BLaER1 treated with 17β-estradiol and CSF1 and Interleukin-3, amounts not matched to agents 10 nM and 100 nM (cell line): ENCODE results near the gene TENM4.

Experiments
- H3K27ac ChIP-seq, 11 experiments: shearing (Covaris generic); formaldehyde crosslinking; 2 replicates each; pipeline ENCODE4 v1.8.1; 2022
- H3K27me3 ChIP-seq, 11 experiments: shearing (Covaris generic); formaldehyde crosslinking; 2 replicates each; pipeline ENCODE4 v1.8.1; 2022
- H3K36me3 ChIP-seq, 11 experiments: shearing (Covaris generic); formaldehyde crosslinking; 2 replicates each; pipeline ENCODE4 v1.8.1; 2022
- H3K4me1 ChIP-seq, 10 experiments: shearing (Covaris generic); formaldehyde crosslinking; 2 replicates each; pipeline ENCODE4 v1.8.1; 2022
- H3K4me2 ChIP-seq, 11 experiments: shearing (Covaris generic); formaldehyde crosslinking; 2 replicates each; pipeline ENCODE4 v1.8.1; 2022
- H3K4me3 ChIP-seq, 10 experiments: shearing (Covaris generic); formaldehyde crosslinking; 2 replicates each; pipeline ENCODE4 v1.8.1; 2022
- H3K9ac ChIP-seq, 11 experiments: shearing (Covaris generic); formaldehyde crosslinking; 2 replicates each; pipeline ENCODE4 v1.8.1; 2022
- H3K9me3 ChIP-seq, 11 experiments: shearing (Covaris generic); formaldehyde crosslinking; replicated peaks in 1 of 11; 2 replicates each; pipeline ENCODE4 v1.8.1; 2022
- H4K20me1 ChIP-seq, 11 experiments: shearing (Covaris generic); formaldehyde crosslinking; 2 replicates each; pipeline ENCODE4 v1.8.1; 2022
- Cebpa-rat ChIP-seq, 11 experiments: shearing (Covaris generic); IDR thresholded peaks; 2 replicates each; pipeline ENCODE4 v1.8.1; 2022

TENM4 gene

DNA sequence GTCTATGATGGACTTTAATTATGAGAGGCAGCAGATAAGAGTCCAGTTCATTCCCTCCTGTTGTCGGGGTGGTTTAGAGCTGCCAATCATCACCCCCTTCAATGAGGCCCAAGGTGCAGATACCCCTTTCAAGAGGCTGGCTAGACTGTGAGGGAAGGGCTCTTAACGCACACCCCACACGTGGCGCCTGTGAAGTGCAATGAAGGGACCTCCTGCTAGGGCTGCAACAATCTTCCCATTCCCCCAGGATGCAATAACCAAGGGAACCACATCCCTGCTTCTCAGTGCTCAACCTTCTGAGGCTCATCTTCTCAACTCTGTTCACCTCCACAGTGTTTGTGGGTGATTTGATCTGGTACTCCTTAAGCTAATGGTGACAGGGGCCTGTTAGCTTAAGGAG lies 19.0 kb downstream of the TENM4 start:
- Histone ChIP-seq H3K27ac (no peak overlapping the region), H3K9ac (no peak overlapping the region), H3K9me3 (peaks cover 0 to 6% (median 0%) of the 10 kb centered on the region in 11 experiments; a peak in 5 of 22 replicates), H3K4me2 (no peak overlapping the region), H3K36me3 (peaks cover 0 to 18% (median 0%) of the 10 kb centered on the region in 11 experiments; a peak in 4 of 22 replicates), H3K27me3 (no peaks in the 10 kb centered on the region; a peak in 1 of 22 replicates), H3K4me3 (no peak overlapping the region), H3K4me1 (peaks cover 0 to 5% (median 0%) of the 10 kb centered on the region in 10 experiments; a peak in 3 of 20 replicates), H4K20me1 (peaks cover 0 to 14% (median 0%) of the 10 kb centered on the region in 11 experiments; a peak in 3 of 22 replicates)
- TF ChIP-seq Cebpa-rat (IDR thresholded peaks at IDR 0.05): no peak

DNA sequence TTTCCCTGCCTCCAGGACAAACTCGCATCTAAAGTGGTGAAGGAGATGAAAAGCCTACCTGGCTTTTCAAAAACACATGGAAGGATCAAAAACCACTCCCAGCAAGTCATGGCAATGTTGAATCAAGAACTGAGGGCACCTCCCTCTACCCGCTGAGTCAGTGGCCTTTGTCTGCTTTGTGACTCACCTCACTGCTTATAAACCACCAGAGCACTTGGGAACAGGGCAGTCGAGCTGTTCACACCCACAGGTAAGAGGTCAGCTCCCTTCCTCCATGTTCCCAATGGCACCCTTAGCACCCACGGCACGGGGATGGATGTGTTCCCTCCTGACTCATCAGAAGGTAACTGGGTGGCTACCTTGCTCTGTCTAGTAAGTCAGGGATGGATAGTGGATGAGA lies 21.7 kb downstream of the TENM4 start:
- no peak overlapping the region; a peak in 1 of 22 replicates for H3K4me2 ChIP-seq
- no peak for TF ChIP-seq Cebpa-rat (IDR thresholded peaks at IDR 0.05)

DNA sequence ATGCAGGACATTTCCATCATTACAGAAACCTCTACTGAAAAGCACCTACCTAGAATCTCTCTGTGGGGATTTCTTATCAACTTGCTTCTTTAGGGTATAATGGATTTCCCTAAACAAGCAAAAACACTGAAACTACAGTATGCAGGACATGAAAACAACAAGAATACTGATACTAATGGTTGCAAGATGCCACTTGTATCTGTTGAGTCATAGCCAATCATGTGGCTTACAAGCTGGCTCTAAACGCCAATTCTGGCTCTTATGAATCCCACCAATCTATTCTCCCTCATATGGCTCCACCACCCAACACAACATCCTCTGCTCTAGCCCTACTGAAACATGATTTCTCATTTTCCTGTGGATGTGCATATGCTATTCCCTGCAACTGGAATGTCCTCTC lies 22.6 kb downstream of the TENM4 start:
- H4K20me1 ChIP-seq: peaks cover 0 to 14% (median 0%) of the 10 kb centered on the region in 11 experiments; a peak in 4 of 22 replicates
- no peak overlapping the region for H3K4me2 ChIP-seq
- H3K4me1 ChIP-seq: peaks cover 0 to 19% (median 4%) of the 10 kb centered on the region in 10 experiments; a peak in 11 of 20 replicates
- peaks cover 0 to 16% (median 0%) of the 10 kb centered on the region in 11 experiments; a peak in 3 of 22 replicates for H3K36me3 ChIP-seq
- no peak overlapping the region for H3K4me3 ChIP-seq
- no peak for TF ChIP-seq Cebpa-rat (IDR thresholded peaks at IDR 0.05)
- H3K27me3 ChIP-seq: peaks cover 0 to 2% (median 0%) of the 10 kb centered on the region in 11 experiments; a peak in 2 of 22 replicates
- peaks cover 0 to 17% (median 11%) of the 10 kb centered on the region in 11 experiments; a peak in 18 of 22 replicates for H3K9me3 ChIP-seq
- H3K27ac ChIP-seq: no peak overlapping the region
- no peak overlapping the region for H3K9ac ChIP-seq

More for the DNA sequence above, 21.7 kb downstream of the TENM4 start:
- peaks cover 0 to 13% (median 0%) of the 10 kb centered on the region in 11 experiments; a peak in 4 of 22 replicates for H4K20me1 ChIP-seq
- H3K4me3 ChIP-seq: no peak overlapping the region
- peaks cover 0 to 11% (median under 1%) of the 10 kb centered on the region in 10 experiments; a peak in 5 of 20 replicates for H3K4me1 ChIP-seq
- no peak overlapping the region for H3K27ac ChIP-seq
- no peak overlapping the region for H3K9ac ChIP-seq
- no peaks in the 10 kb centered on the region; a peak in 1 of 22 replicates for H3K27me3 ChIP-seq
- H3K9me3 ChIP-seq: peaks cover 0 to 17% (median 11%) of the 10 kb centered on the region in 11 experiments; a peak in 18 of 22 replicates
- peaks cover 0 to 16% (median 0%) of the 10 kb centered on the region in 11 experiments; a peak in 3 of 22 replicates for H3K36me3 ChIP-seq

DNA sequence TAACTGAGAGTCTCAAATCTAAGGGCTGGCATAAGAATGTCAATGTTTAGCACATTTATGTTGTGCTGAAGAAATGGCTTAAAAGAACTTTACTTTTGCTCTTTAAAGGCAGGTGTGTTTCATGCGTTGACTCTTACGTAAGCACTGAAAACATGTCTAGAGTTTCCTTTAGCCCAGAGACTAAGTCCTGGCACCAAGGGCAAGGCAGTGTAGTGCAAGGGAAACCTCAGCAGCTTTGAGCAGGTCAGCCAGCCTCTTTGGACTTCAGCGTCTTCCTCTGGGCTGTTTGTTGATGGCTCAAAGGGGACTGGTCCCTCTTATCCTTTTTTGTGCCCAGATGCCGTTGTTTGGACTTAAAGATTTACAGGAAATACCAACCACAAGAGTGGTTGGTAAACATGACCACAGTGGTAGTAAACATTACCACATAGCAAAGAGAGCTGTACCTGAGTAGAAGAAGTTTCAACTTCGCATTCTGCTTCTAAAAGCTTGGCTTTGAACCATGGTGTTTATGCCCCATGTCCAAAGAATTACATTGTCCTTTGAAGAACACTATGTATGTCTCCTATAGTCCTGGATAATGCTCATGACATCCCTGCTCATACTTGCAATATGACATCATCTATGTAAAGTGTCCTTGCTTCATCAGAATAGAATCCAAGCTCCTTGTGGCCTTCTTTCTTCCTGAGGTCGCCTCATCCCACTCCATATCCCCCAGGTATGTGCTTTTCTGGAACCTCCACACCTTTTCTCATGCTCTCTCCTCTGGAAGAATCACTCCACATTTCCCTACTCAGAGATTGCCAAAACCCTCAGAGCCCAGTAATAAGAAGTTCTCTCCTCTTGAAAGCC lies 23.5 kb downstream of the TENM4 start:
- peaks cover 0 to 27% (median 10%) of the 10 kb centered on the region in 10 experiments; a peak in 12 of 20 replicates for H3K4me1 ChIP-seq
- no peak overlapping the region for H3K9ac ChIP-seq
- peaks cover 0 to 15% (median 0%) of the 10 kb centered on the region in 11 experiments; a peak in 4 of 22 replicates for H4K20me1 ChIP-seq
- peaks cover 0 to 16% (median 0%) of the 10 kb centered on the region in 11 experiments; a peak in 3 of 22 replicates for H3K36me3 ChIP-seq
- no peak overlapping the region for H3K27ac ChIP-seq
- no peak overlapping the region for H3K4me2 ChIP-seq
- no peak overlapping the region for H3K4me3 ChIP-seq
- peaks cover 0 to 8% (median 0%) of the 10 kb centered on the region in 11 experiments; a peak in 2 of 22 replicates for H3K27me3 ChIP-seq
- TF ChIP-seq Cebpa-rat (IDR thresholded peaks at IDR 0.05): no peak
- H3K9me3 ChIP-seq: peaks cover 0 to 17% (median 11%) of the 10 kb centered on the region in 11 experiments; a peak in 18 of 22 replicates

DNA sequence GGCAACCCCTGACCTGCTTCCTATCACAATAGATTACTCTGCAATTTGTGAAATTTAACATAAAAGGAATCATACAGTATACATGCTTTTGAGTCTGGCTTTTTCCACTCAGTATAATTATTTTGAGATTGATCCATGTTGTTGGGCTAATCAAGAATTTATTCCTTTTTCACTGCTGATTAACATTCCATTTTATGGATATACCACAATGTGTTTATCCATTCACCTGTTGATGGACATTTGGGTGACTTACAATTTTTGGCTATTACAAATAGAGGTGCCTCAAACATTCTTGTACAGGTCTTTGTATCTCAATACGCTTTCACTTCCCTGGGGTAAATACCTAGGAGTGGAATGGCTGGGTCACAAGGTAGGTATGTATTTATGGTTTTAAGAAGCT lies 24.9 kb downstream of the TENM4 start:
- H3K27ac ChIP-seq: no peak overlapping the region
- H3K27me3 ChIP-seq: peaks cover 0 to 8% (median 0%) of the 10 kb centered on the region in 11 experiments; a peak in 2 of 22 replicates
- H3K4me1 ChIP-seq: peaks cover 0 to 38% (median 20%) of the 10 kb centered on the region in 10 experiments; a peak in 14 of 20 replicates
- H3K4me2 ChIP-seq: no peak overlapping the region
- H3K9me3 ChIP-seq: peaks cover 0 to 17% (median 11%) of the 10 kb centered on the region in 11 experiments; a peak in 18 of 22 replicates
- H3K36me3 ChIP-seq: peaks cover 0 to 16% (median 0%) of the 10 kb centered on the region in 11 experiments; a peak in 3 of 22 replicates
- no peak for TF ChIP-seq Cebpa-rat (IDR thresholded peaks at IDR 0.05)
- no peak overlapping the region for H3K4me3 ChIP-seq
- H3K9ac ChIP-seq: no peak overlapping the region
- H4K20me1 ChIP-seq: peaks cover 0 to 21% (median 0%) of the 10 kb centered on the region in 11 experiments; a peak in 6 of 22 replicates

DNA sequence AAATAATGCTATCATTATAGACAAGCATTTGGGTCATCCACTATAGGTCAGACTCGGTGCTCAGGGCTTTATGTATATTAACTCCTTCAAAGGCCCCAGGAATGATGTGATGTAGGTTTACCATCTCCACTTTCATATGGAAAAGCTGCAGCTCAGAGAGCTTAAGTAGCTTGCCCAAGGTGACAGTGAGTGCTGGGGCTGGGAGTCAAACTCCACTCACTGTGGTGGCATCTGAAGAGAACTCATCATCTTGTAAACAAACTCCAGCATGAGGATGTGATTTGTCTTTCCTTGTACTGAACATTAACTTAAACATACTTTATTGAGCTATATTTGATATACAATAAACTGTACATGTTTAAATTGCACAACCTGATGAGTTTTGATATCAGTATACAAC lies 25.4 kb downstream of the TENM4 start:
- H3K9me3 ChIP-seq: peaks cover 0 to 17% (median 11%) of the 10 kb centered on the region in 11 experiments; a peak in 18 of 22 replicates
- H4K20me1 ChIP-seq: peaks cover 0 to 21% (median 0%) of the 10 kb centered on the region in 11 experiments; a peak in 6 of 22 replicates
- no peak for TF ChIP-seq Cebpa-rat (IDR thresholded peaks at IDR 0.05)
- peaks cover 0 to 38% (median 20%) of the 10 kb centered on the region in 10 experiments; a peak in 14 of 20 replicates for H3K4me1 ChIP-seq
- H3K4me3 ChIP-seq: no peak overlapping the region
- H3K36me3 ChIP-seq: peaks cover 0 to 16% (median 0%) of the 10 kb centered on the region in 11 experiments; a peak in 3 of 22 replicates
- H3K4me2 ChIP-seq: no peak overlapping the region
- peaks cover 0 to 8% (median 0%) of the 10 kb centered on the region in 11 experiments; a peak in 1 of 22 replicates for H3K27me3 ChIP-seq
- no peak overlapping the region for H3K9ac ChIP-seq
- H3K27ac ChIP-seq: no peak overlapping the region

DNA sequence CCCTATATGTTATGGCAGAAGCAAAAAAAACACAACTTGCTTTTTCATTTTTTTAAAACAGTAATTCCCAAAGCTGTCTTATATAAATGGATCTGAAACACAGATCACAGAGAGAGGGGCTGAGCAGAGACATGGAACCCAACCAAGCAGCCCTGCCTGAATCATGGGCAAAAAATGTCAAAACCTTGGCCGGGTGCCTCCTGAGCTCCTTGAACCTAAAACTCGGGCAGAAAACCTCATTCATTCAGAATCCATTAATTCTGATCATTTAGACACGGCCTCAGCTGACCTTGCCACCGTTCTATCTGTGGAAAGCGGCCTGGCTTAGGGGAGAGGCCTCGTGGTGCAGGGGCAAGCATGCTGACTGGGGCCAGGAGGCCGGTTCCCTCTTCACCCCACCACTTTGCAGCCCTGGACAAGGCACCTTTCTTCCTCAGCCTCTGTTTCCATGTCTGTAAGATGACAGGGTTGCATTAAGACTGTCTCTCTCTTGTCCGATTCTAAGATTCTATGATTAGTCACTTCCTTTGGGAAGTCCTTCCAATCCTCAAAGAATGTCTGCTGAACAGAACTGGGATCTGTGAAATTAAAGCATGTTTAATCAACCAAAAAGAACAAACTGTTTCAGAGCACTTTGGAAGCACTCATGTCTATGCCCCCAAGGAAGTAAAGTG lies 26.0 kb downstream of the TENM4 start:
- H3K27ac ChIP-seq: no peak overlapping the region
- TF ChIP-seq Cebpa-rat (IDR thresholded peaks at IDR 0.05): no peak

DNA sequence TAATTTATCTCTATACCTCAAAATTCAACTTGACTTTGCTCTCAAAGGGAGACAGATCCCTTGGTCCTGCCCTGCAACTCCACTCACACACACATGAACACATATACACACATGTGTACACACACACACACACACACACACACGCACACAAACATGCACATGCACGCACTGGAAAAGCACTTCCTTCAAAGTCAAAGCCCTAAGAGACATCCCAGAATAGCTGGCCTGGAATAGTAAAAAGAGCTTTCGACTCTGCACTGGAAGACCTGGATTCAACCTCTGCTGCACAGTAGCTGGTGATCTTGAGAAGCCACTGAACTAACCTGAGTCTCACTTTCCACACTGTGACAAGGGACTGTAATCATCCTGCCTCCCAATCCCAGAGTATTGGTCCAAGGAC lies 26.8 kb downstream of the TENM4 start:
- H3K4me1 ChIP-seq: peaks cover 0 to 35% (median 18%) of the 10 kb centered on the region in 10 experiments; a peak in 14 of 20 replicates
- H3K27me3 ChIP-seq: peaks cover 0 to 8% (median 0%) of the 10 kb centered on the region in 11 experiments; a peak in 1 of 22 replicates
- H3K4me3 ChIP-seq: no peak overlapping the region
- no peak overlapping the region for H3K27ac ChIP-seq
- no peak overlapping the region for H3K9ac ChIP-seq
- H3K4me2 ChIP-seq: no peak overlapping the region; a peak in 4 of 22 replicates
- peaks cover 0 to 17% (median 11%) of the 10 kb centered on the region in 11 experiments; a peak in 18 of 22 replicates for H3K9me3 ChIP-seq
- peaks cover 0 to 21% (median 0%) of the 10 kb centered on the region in 11 experiments; a peak in 5 of 22 replicates for H4K20me1 ChIP-seq
- no peak for TF ChIP-seq Cebpa-rat (IDR thresholded peaks at IDR 0.05)
- peaks cover 0 to 16% (median 0%) of the 10 kb centered on the region in 11 experiments; a peak in 3 of 22 replicates for H3K36me3 ChIP-seq

More for the DNA sequence above, 26.0 kb downstream of the TENM4 start:
- H3K27me3 ChIP-seq: peaks cover 0 to 8% (median 0%) of the 10 kb centered on the region in 11 experiments; a peak in 1 of 22 replicates
- peaks cover 0 to 38% (median 20%) of the 10 kb centered on the region in 10 experiments; a peak in 14 of 20 replicates for H3K4me1 ChIP-seq
- H4K20me1 ChIP-seq: peaks cover 0 to 21% (median 0%) of the 10 kb centered on the region in 11 experiments; a peak in 5 of 22 replicates
- peaks cover 0 to 17% (median 11%) of the 10 kb centered on the region in 11 experiments; a peak in 18 of 22 replicates for H3K9me3 ChIP-seq
- peaks cover 0 to 16% (median 0%) of the 10 kb centered on the region in 11 experiments; a peak in 3 of 22 replicates for H3K36me3 ChIP-seq
- no peak overlapping the region for H3K4me3 ChIP-seq
- no peak overlapping the region for H3K9ac ChIP-seq
- no peak overlapping the region for H3K4me2 ChIP-seq
